Measurements from ENCODE around the gene TMEM131. TPM values are rescaled to one million over a fixed set of nuclear protein-coding genes. Genes with fewer than 3 reads are reported as not detected.
"Not testable (repeated sequence)": the region's sequence is repeated elsewhere in the genome, so short reads cannot be mapped to it uniquely, and the experiment has no call there.

The TMEM131 gene
- total RNA-seq = 10 to 100 TPM; 39.7 to 46.4 (median 43.6) TPM
- 10 to 100 TPM; 10.6 to 12.0 TPM for polyA plus RNA-seq
- 63.9 reads per million, percentile 76 among the genes with 10 or more reads in this experiment for total RNA-seq

GRCh38 chr2:97995734-97996624 is at the start of gene TMEM131:
TSS of gene TMEM131 (minus strand) at chr2:97995948. CDS start at chr2:97995662, 286 bp downstream.
- Histone ChIP-seq H3K27me3 (ENCODE audit: control insufficient read depth in 2 of 2, insufficient read depth in 2 of 2, low read length in 2 of 2) (no peaks in the 10 kb centered on the region), H3K4me3 (ENCODE audit: low read length) (peak within 1 kb of the TSS; percentile 90), H3K27ac (ENCODE audit: low read depth, low read length) (peak within 1 kb of the TSS; percentile 96), H3K36me3 (ENCODE audit: control insufficient read depth in 2 of 3, insufficient read depth in 3 of 3, low read length in 3 of 3) (peaks cover 0 to 5% (median 0%) of the 10 kb centered on the region in 3 experiments), H3K4me1 (ENCODE audit: control insufficient read depth in 2 of 2, insufficient read depth in 2 of 2, low read length in 2 of 2) (peaks cover 14 to 17% of the 10 kb centered on the region in 2 donors), H3K9me3 (ENCODE audit: control insufficient read depth in 2 of 3, low read length in 3 of 3) (no peaks in the 10 kb centered on the region)
- intact Hi-C loops (cut with micrococcal nuclease) = loop anchor here (1.0 to 10.0 kb wide), 14 partner anchors 91 to 1341 kb away; partner anchors contain the start of genes ACTR1B (in 1 of the 2), C2orf15 (in 1 of the 2), CNNM4 (in 1 of the 2) and COX5B (in 1 of the 2)
- Mint-ChIP-seq H3K4me3 (peak within 1 kb of the TSS; percentile 85 to 98 (median 96)), H3K36me3 (peaks cover 0 to 2% (median 0%) of the 10 kb centered on the region in 5 donors), H3K9me3 (no peaks in the 10 kb centered on the region), H3K27me3 (peaks cover 0 to 4% (median 0%) of the 10 kb centered on the region in 5 donors), H3K4me1 (peaks cover 20 to 40% (median 38%) of the 10 kb centered on the region in 7 donors), H3K27ac (peak within 1 kb of the TSS; percentile 86 to 95 (median 93))
- ChIA-PET POLR2A (interaction anchor here (0.9 kb wide), 1 partner anchor 82 kb away, joined by 4 read pairs; no protein-coding TSS in a partner anchor), CTCF (no interaction called here)
- peak; percentile 93 for ATAC-seq
- peak; percentile 89 to 98 (median 95) for DNase-seq

GRCh38 chr2:98044730-98045129 is 49.0 kb upstream of the TMEM131 start:
- H3K27ac Mint-ChIP-seq; DNase-seq; H3K27me3 ChIP-seq (ENCODE audit: control insufficient read depth in 2 of 2, insufficient read depth in 2 of 2, low read length in 2 of 2); H3K4me3 Mint-ChIP-seq; H3K4me3 ChIP-seq (ENCODE audit: low read length); POLR2A ChIA-PET; H3K27ac ChIP-seq (ENCODE audit: low read depth, low read length); H3K9me3 ChIP-seq (ENCODE audit: control insufficient read depth in 2 of 3, low read length in 3 of 3); CTCF ChIA-PET; H3K36me3 ChIP-seq (ENCODE audit: control insufficient read depth in 2 of 3, insufficient read depth in 3 of 3, low read length in 3 of 3); H3K4me1 ChIP-seq (ENCODE audit: control insufficient read depth in 2 of 2, insufficient read depth in 2 of 2, low read length in 2 of 2); H3K4me1 Mint-ChIP-seq; intact Hi-C loops (cut with micrococcal nuclease); ATAC-seq: not testable (repeated sequence)
- H3K27me3 Mint-ChIP-seq = peaks cover 7 to 18% (median 13%) of the 10 kb centered on the region in 5 donors
- H3K9me3 Mint-ChIP-seq = peaks cover 5 to 47% (median 27%) of the 10 kb centered on the region in 11 donors
- peaks cover 0 to 18% (median 7%) of the 10 kb centered on the region in 5 donors for H3K36me3 Mint-ChIP-seq

- ATAC-seq (no peak), DNase-seq (no peak)
- H3K27ac Mint-ChIP-seq = no peak overlapping the region
- ChIA-PET POLR2A (no interaction called here), CTCF (no interaction called here)
- peaks cover 0 to 3% (median 0%) of the 10 kb centered on the region in 7 donors for H3K4me1 Mint-ChIP-seq
- H3K9me3 ChIP-seq (ENCODE audit: control insufficient read depth in 2 of 3, low read length in 3 of 3) = peaks cover 0 to 4% (median 0%) of the 10 kb centered on the region in 3 experiments
- H3K4me3 Mint-ChIP-seq = no peak overlapping the region
- no peaks in the 10 kb centered on the region for H3K4me1 ChIP-seq (ENCODE audit: control insufficient read depth in 2 of 2, insufficient read depth in 2 of 2, low read length in 2 of 2)
- H3K4me3 ChIP-seq (ENCODE audit: low read length) = no peak overlapping the region
- H3K27me3 Mint-ChIP-seq = peaks cover 7 to 21% (median 11%) of the 10 kb centered on the region in 5 donors
- H3K36me3 ChIP-seq (ENCODE audit: control insufficient read depth in 2 of 3, insufficient read depth in 3 of 3, low read length in 3 of 3) = no peaks in the 10 kb centered on the region
- peaks cover 5 to 47% (median 27%) of the 10 kb centered on the region in 11 donors for H3K9me3 Mint-ChIP-seq
- H3K27ac ChIP-seq (ENCODE audit: low read depth, low read length) = no peak overlapping the region
- H3K36me3 Mint-ChIP-seq = peaks cover 0 to 18% (median 7%) of the 10 kb centered on the region in 5 donors
- no peaks in the 10 kb centered on the region for H3K27me3 ChIP-seq (ENCODE audit: control insufficient read depth in 2 of 2, insufficient read depth in 2 of 2, low read length in 2 of 2)
- intact Hi-C loops (cut with micrococcal nuclease) = no loop called here
These were observed 47.4 kb upstream of the TMEM131 start for GRCh38 chr2:98043101-98043500.

GRCh38 chr2:98040331-98040939 is 44.7 kb upstream of the TMEM131 start:
- Histone ChIP-seq H3K27me3 (ENCODE audit: control insufficient read depth in 2 of 2, insufficient read depth in 2 of 2, low read length in 2 of 2) (no peaks in the 10 kb centered on the region), H3K36me3 (ENCODE audit: control insufficient read depth in 2 of 3, insufficient read depth in 3 of 3, low read length in 3 of 3) (no peaks in the 10 kb centered on the region), H3K9me3 (ENCODE audit: control insufficient read depth in 2 of 3, low read length in 3 of 3) (peaks cover 0 to 4% (median 0%) of the 10 kb centered on the region in 3 experiments), H3K4me1 (ENCODE audit: control insufficient read depth in 2 of 2, insufficient read depth in 2 of 2, low read length in 2 of 2) (no peaks in the 10 kb centered on the region), H3K4me3 (ENCODE audit: low read length) (no peak overlapping the region), H3K27ac (ENCODE audit: low read depth, low read length) (no peak overlapping the region)
- Mint-ChIP-seq H3K9me3 (peaks cover 5 to 40% (median 25%) of the 10 kb centered on the region in 11 donors), H3K27ac (no peak overlapping the region), H3K4me3 (no peak overlapping the region), H3K36me3 (peaks cover 0 to 14% (median 7%) of the 10 kb centered on the region in 5 donors), H3K27me3 (peaks cover 7 to 16% (median 11%) of the 10 kb centered on the region in 5 donors), H3K4me1 (no peaks in the 10 kb centered on the region)
- POLR2A ChIA-PET = no interaction called here
- CTCF ChIA-PET = interaction anchor here (0.7 kb wide), 1 partner anchor 239 kb away, joined by 3 read pairs; no protein-coding TSS in a partner anchor
- DNase-seq (no peak), ATAC-seq (no peak)
- intact Hi-C loops (cut with micrococcal nuclease) = no loop called here

GRCh38 chr2:98039085-98039756 is 43.5 kb upstream of the TMEM131 start:
- ChIA-PET CTCF (no interaction called here), POLR2A (no interaction called here)
- no peak overlapping the region for H3K27ac ChIP-seq (ENCODE audit: low read depth, low read length)
- H3K36me3 Mint-ChIP-seq = peaks cover 0 to 10% (median 7%) of the 10 kb centered on the region in 5 donors
- H3K9me3 ChIP-seq (ENCODE audit: control insufficient read depth in 2 of 3, low read length in 3 of 3) = no peaks in the 10 kb centered on the region
- no peaks in the 10 kb centered on the region for H3K4me1 Mint-ChIP-seq
- no peak overlapping the region for H3K4me3 ChIP-seq (ENCODE audit: low read length)
- H3K4me1 ChIP-seq (ENCODE audit: control insufficient read depth in 2 of 2, insufficient read depth in 2 of 2, low read length in 2 of 2) = no peaks in the 10 kb centered on the region
- H3K27ac Mint-ChIP-seq = no peak overlapping the region
- no peak overlapping the region for H3K4me3 Mint-ChIP-seq
- H3K36me3 ChIP-seq (ENCODE audit: control insufficient read depth in 2 of 3, insufficient read depth in 3 of 3, low read length in 3 of 3) = no peaks in the 10 kb centered on the region
- intact Hi-C loops (cut with micrococcal nuclease) = no loop called here
- H3K27me3 ChIP-seq (ENCODE audit: control insufficient read depth in 2 of 2, insufficient read depth in 2 of 2, low read length in 2 of 2) = no peaks in the 10 kb centered on the region
- ATAC-seq (no peak), DNase-seq (no peak)
- peaks cover 0 to 16% (median 11%) of the 10 kb centered on the region in 5 donors for H3K27me3 Mint-ChIP-seq
- peaks cover 0 to 28% (median 16%) of the 10 kb centered on the region in 11 donors for H3K9me3 Mint-ChIP-seq

GRCh38 chr2:98037666-98038336 is 42.1 kb upstream of the TMEM131 start:
- intact Hi-C loops (cut with micrococcal nuclease) = no loop called here
- CTCF ChIA-PET = no interaction called here

More at GRCh38 chr2:98037666-98038336, 42.1 kb upstream of the TMEM131 start:
- H3K36me3 Mint-ChIP-seq = peaks cover 0 to 4% (median 0%) of the 10 kb centered on the region in 5 donors
- H3K4me3 Mint-ChIP-seq = no peak overlapping the region
- no peaks in the 10 kb centered on the region for H3K9me3 ChIP-seq (ENCODE audit: control insufficient read depth in 2 of 3, low read length in 3 of 3)
- H3K9me3 Mint-ChIP-seq = peaks cover 0 to 14% (median 2%) of the 10 kb centered on the region in 11 donors
- no peaks in the 10 kb centered on the region for H3K36me3 ChIP-seq (ENCODE audit: control insufficient read depth in 2 of 3, insufficient read depth in 3 of 3, low read length in 3 of 3)
- POLR2A ChIA-PET = no interaction called here
- no peak overlapping the region for H3K27ac ChIP-seq (ENCODE audit: low read depth, low read length)
- no peak for ATAC-seq
- peaks cover 0 to 16% (median 11%) of the 10 kb centered on the region in 5 donors for H3K27me3 Mint-ChIP-seq
- no peaks in the 10 kb centered on the region for H3K4me1 Mint-ChIP-seq
- H3K27me3 ChIP-seq (ENCODE audit: control insufficient read depth in 2 of 2, insufficient read depth in 2 of 2, low read length in 2 of 2) = no peaks in the 10 kb centered on the region
- no peak overlapping the region for H3K4me3 ChIP-seq (ENCODE audit: low read length)
- no peaks in the 10 kb centered on the region for H3K4me1 ChIP-seq (ENCODE audit: control insufficient read depth in 2 of 2, insufficient read depth in 2 of 2, low read length in 2 of 2)
- no peak overlapping the region for H3K27ac Mint-ChIP-seq
- DNase-seq = no peak

Measured in naive thymus-derived CD4-positive, alpha-beta T cell (primary cell).